ENCODE measurements around the gene SFXN1.
A peak's percentile ranks its signal among the peaks of the same experiment; 100 is the strongest.

SFXN1 gene

GRCh38 chr5:175466700-175467318 is 11.6 kb upstream of the SFXN1 start:
- DNase-seq (ENCODE audit: low read depth in 2 of 2), result no peak

GRCh38 chr5:175467983-175468690 is 10.2 kb upstream of the SFXN1 start:
- DNase-seq (ENCODE audit: low read depth in 2 of 2), result no peak

GRCh38 chr5:175468892-175469291 is 9.5 kb upstream of the SFXN1 start:
- DNase-seq (ENCODE audit: low read depth in 2 of 2), result no peak

- DNase-seq (ENCODE audit: low read depth in 2 of 2), result no peak
These were observed 8.4 kb upstream of the SFXN1 start for GRCh38 chr5:175469916-175470315.

GRCh38 chr5:175470781-175471180 is 7.6 kb upstream of the SFXN1 start:
- no peak for DNase-seq (ENCODE audit: low read depth in 2 of 2)

GRCh38 chr5:175471196-175471595 is 7.2 kb upstream of the SFXN1 start:
- no peak for DNase-seq (ENCODE audit: low read depth in 2 of 2)

GRCh38 chr5:175471628-175472027 is 6.7 kb upstream of the SFXN1 start:
- DNase-seq (ENCODE audit: low read depth in 2 of 2), result peak in 1 of 2 experiments; percentile 31

GRCh38 chr5:175472378-175472777 is 6.0 kb upstream of the SFXN1 start:
- no peak for DNase-seq (ENCODE audit: low read depth in 2 of 2)

GRCh38 chr5:175475248-175475647 is 3.1 kb upstream of the SFXN1 start:
- no peak for DNase-seq (ENCODE audit: low read depth in 2 of 2)

GRCh38 chr5:175477440-175477839 is 920 bp upstream of the SFXN1 start:
- DNase-seq (ENCODE audit: low read depth in 2 of 2), result no peak

GRCh38 chr5:175478008-175478383 is 364 bp upstream of the SFXN1 start:
- no peak for DNase-seq (ENCODE audit: low read depth in 2 of 2)

GRCh38 chr5:175479125-175479881 is 943 bp downstream of the SFXN1 start:
- no peak for DNase-seq (ENCODE audit: low read depth in 2 of 2)

GRCh38 chr5:175483337-175483736 is 5.0 kb downstream of the SFXN1 start:
- no peak for DNase-seq (ENCODE audit: low read depth in 2 of 2)

- no peak for DNase-seq (ENCODE audit: low read depth in 2 of 2)
These were observed 6.0 kb downstream of the SFXN1 start for GRCh38 chr5:175484322-175484721.

GRCh38 chr5:175484829-175485228 is 6.5 kb downstream of the SFXN1 start:
- no peak for DNase-seq (ENCODE audit: low read depth in 2 of 2)

GRCh38 chr5:175485631-175486030 is 7.3 kb downstream of the SFXN1 start:
- no peak for DNase-seq (ENCODE audit: low read depth in 2 of 2)

- DNase-seq (ENCODE audit: low read depth in 2 of 2), result no peak
These were observed 9.3 kb downstream of the SFXN1 start for GRCh38 chr5:175487514-175488222.

- DNase-seq (ENCODE audit: low read depth in 2 of 2), result no peak
These were observed 11.5 kb downstream of the SFXN1 start for GRCh38 chr5:175489693-175490443.

GRCh38 chr5:175491223-175491622 is 12.9 kb downstream of the SFXN1 start:
- DNase-seq (ENCODE audit: low read depth in 2 of 2), result no peak

- no peak for DNase-seq (ENCODE audit: low read depth in 2 of 2)
These were observed 14.9 kb downstream of the SFXN1 start for GRCh38 chr5:175493260-175493659.

GRCh38 chr5:175493726-175494125 is 15.4 kb downstream of the SFXN1 start:
- no peak for DNase-seq (ENCODE audit: low read depth in 2 of 2)
